K562 (cell line): ENCODE data around the gene BCAN. TPM values are rescaled to one million over a fixed set of nuclear protein-coding genes. Genes with fewer than 3 reads are reported as not detected.

Experiments used
- BACH1 ChIP-seq: fragments of 200-800 bp; sonication (Bioruptor generic); IDR thresholded peaks from 2 replicates; pipeline ENCODE4 v1.6.1; 2016; ENCODE audit warnings: missing genetic modification characterization, missing compliant biosample characterization
- EWSR1 ChIP-seq: fragments of 450-650 bp; IDR thresholded peaks from 2 replicates; pipeline ENCODE4 v1.6.1; 2018; ENCODE audit warnings: borderline replicate concordance, mild to moderate bottlenecking, low read depth, moderate library complexity; ENCODE audit not compliant: partially characterized antibody
- GTF2B ChIP-seq: IDR thresholded peaks from 2 replicates; pipeline ENCODE4 v1.6.1; 2011; ENCODE audit not compliant: insufficient read length; ENCODE audit errors: extremely low read depth
- HNRNPH1 ChIP-seq: fragments of 200-400 bp; formaldehyde crosslinking; optimal IDR thresholded peaks from 2 replicates; pipeline ENCODE3; 2017; ENCODE audit warnings: low read depth, mild to moderate bottlenecking, low read length, moderate library complexity
- KDM4B ChIP-seq, 2 experiments: fragments of 450-650 bp in 1 of 2; sonication (generic) in 1 of 2; IDR thresholded peaks; 2 replicates each; pipeline ENCODE4 v1.6.1; 2016 to 2017; ENCODE audit warnings: borderline replicate concordance in 2 of 2, antibody characterized with exemption in 1 of 2, low read depth in 1 of 2, mild to moderate bottlenecking in 1 of 2
- KHSRP ChIP-seq: fragments of 450-650 bp; IDR thresholded peaks from 2 replicates; pipeline ENCODE4 v1.6.1; 2017
- RAD21 ChIP-seq, 2 experiments: fragments of 250-450 bp in 1 of 2; fragments of 450-650 bp in 1 of 2; sonication (Bioruptor Pico) in 1 of 2; formaldehyde crosslinking in 1 of 2; IDR thresholded peaks in 1 of 2; conservative IDR thresholded peaks in 1 of 2; 2 replicates each; pipeline versions ENCODE4 v1.4.0 to v1.8.0; 2020 to 2022; ENCODE audit warnings: mild to moderate bottlenecking in 2 of 2, moderate library complexity in 1 of 2
- RBM17 ChIP-seq: fragments of 200-400 bp; formaldehyde crosslinking; IDR thresholded peaks from 2 replicates; pipeline ENCODE4 v1.6.1; 2017; ENCODE audit warnings: low read depth, mild to moderate bottlenecking, low read length, borderline replicate concordance
- SMAD2 ChIP-seq: fragments of 150-350 bp; IDR thresholded peaks from 2 replicates; pipeline ENCODE4 v1.6.1; 2014; ENCODE audit warnings: low read depth, mild to moderate bottlenecking, low read length
- SMARCC2 ChIP-seq: fragments of 450-650 bp; IDR thresholded peaks from 2 replicates; pipeline ENCODE4 v1.6.1; 2017; ENCODE audit warnings: antibody characterized with exemption, moderate library complexity, mild to moderate bottlenecking, low read depth
- TAF15 ChIP-seq: fragments of 200-400 bp; formaldehyde crosslinking; IDR thresholded peaks from 2 replicates; pipeline ENCODE4 v1.6.1; 2017; ENCODE audit warnings: mild to moderate bottlenecking, low read depth, low read length, moderate library complexity
- ZNF12 ChIP-seq: sonication (generic); formaldehyde crosslinking; IDR thresholded peaks from 2 replicates; pipeline ENCODE4 v1.4.0; 2020; ENCODE audit warnings: mild to moderate bottlenecking, missing genetic modification reagents
- ZNF140 ChIP-seq: fragments of 250-450 bp; sonication (Bioruptor Pico); IDR thresholded peaks from 2 replicates; pipeline ENCODE4 v1.8.0; 2021; ENCODE audit warnings: moderate library complexity, mild to moderate bottlenecking, inconsistent platforms
- ZNF143 ChIP-seq: sonication (generic); formaldehyde crosslinking; IDR thresholded peaks from 2 replicates; pipeline ENCODE4 v1.9.0; 2022; ENCODE audit warnings: mild to moderate bottlenecking, missing genetic modification reagents
- ZNF318 ChIP-seq, 2 experiments: fragments of 450-650 bp; IDR thresholded peaks; 2 replicates each; pipeline ENCODE4 v1.6.1; 2016; ENCODE audit warnings: mild to moderate bottlenecking in 2 of 2, borderline replicate concordance in 1 of 2, low read depth in 1 of 2, moderate library complexity in 1 of 2
- polyA plus RNA-seq, 8 experiments: library from polyadenylated mRNA; depleted of rRNA in 4 of 8; stranded (reverse) in 5 of 8; unstranded in 3 of 8; fragments of >200 nt; fragmentation: Nextera tagmentation in 2 of 8; fragmentation: Illumina TruSeq in 1 of 8; extraction: Ambion mirVana in 2 of 8; extraction: Trizol in 1 of 8; gene quantifications; 2 replicates each; pipeline versions ENCODE4 v1.2.1 to v1.2.3, GENCODE V29; 2011 to 2014; ENCODE audit warnings: inconsistent platforms in 1 of 8, missing spikeins in 1 of 8
- total RNA-seq, 7 experiments: library from RNA; depleted of rRNA in 6 of 7; stranded (reverse); fragments of >200 nt in 6 of 7; fragmentation: Illumina TruSeq in 2 of 7; extraction: Trizol in 2 of 7; gene quantifications; 2 replicates each; pipeline versions ENCODE4 v1.2.1 to v1.2.3, GENCODE V29; 2011 to 2021; ENCODE audit warnings: low replicate concordance in 1 of 7

The BCAN gene
- total and polyA plus RNA-seq, 9 of the 15 experiments (the other 6 are each of a cell fraction or from before 2014, with no cell fraction given): 0.04 to 0.33 (median 0.14) TPM; not detected in 5

GRCh38 chr1:156627313-156627880 lies 14.5 kb upstream of the BCAN start (continued):
- TF ChIP-seq GTF2B (no peak), HNRNPH1 (no peak), KHSRP (no peak), ZNF12 (CRISPR knock-in tag) (no peak), ZNF140 (CRISPR knock-in tag) (no peak), EWSR1 (no peak), TAF15 (no peak), RBM17 (no peak), KDM4B (IDR thresholded peaks at IDR 0.05; ENCODE audit: borderline replicate concordance in 2 of 2, low read depth in 1 of 2) (no peak), ZNF143 (CRISPR knock-in tag) (no peak), BACH1 (tag) (no peak), SMARCC2 (peak; percentile 70; the same call in 1 of the 2 replicates), SMAD2 (no peak), ZNF318 (IDR thresholded peaks at IDR 0.05; ENCODE audit: borderline replicate concordance in 1 of 2, low read depth in 1 of 2) (no peak), RAD21 (CRISPR knock-in tag; conservative IDR thresholded peaks at IDR 0.05 in 1 of 2, IDR thresholded peaks at IDR 0.05 in 1 of 2) (peak; percentile 48 to 80)
